ENCODE results near the gene TMPRSS11F.
"Not testable (repeated sequence)": the region's sequence is repeated elsewhere in the genome, so short reads cannot be mapped to it uniquely, and the experiment has no call there.

Gene TMPRSS11F

DNA sequence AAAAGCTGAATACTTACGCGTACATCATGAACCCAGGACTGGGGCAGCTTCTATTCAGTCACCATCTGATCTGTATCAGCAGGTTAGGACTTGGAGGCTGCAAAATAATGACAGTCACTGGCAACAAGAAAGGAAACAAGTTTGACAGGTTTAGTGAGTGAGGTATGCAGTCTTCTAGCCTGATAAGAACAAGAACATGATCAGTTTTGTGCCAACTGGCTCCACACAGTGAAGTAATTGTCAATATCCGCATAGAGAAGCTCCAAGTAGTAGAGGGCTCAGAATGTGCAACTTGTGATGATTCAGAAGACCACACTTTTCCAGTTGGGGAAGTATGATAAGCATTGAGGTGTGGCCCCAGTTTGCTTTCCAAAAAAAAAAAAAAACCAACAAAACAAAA, at the start of gene TMPRSS11F:
TMPRSS11F (minus strand) TSS at position 77 of the 400 bp plus-strand sequence; CDS start at position 28, 49 bp downstream.
- in situ Hi-C loops (cut with MboI; ENCODE audit: low sequenced_read_pairs) = no loop called here

DNA sequence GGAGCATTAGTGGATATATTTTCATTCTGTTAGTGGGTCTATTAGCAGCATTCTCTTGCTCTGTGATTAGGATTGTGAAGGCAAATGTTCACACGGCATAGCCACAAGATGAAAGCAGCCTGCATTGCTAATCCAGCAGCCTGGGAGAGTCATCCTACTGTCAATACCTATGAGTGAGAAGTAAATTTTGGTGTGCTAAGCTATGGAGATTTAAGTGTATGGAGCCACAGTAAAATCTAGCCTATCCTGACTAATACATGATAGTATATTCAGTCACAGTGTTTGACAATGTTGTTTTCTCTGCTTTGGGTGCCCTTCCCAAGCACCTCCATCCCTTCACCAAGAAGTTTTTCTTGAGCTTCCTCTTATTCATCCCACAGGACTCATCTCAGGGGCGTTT, 47.2 kb upstream of the TMPRSS11F start:
- in situ Hi-C loops (cut with MboI; ENCODE audit: low sequenced_read_pairs) = no loop called here

DNA sequence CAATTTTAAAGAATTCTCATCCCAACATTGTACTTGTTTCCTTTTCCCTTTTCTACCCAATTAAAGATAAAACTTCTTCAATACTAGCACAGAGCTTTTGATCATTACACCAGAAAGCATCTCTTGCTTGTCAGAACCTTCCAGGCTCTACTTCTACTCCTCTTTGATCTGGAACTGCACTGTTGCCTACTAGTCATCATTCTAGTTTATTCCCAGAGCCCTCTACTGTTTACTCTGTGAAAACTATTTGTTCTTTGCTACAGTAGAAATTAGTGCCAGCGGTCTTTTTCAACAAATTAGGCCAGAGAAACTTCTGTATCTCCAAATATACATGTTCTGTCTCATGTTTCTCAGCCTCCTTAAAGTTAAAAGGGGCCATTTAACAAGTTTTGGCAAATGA, 46.8 kb upstream of the TMPRSS11F start:
- in situ Hi-C loops (cut with MboI; ENCODE audit: low sequenced_read_pairs) = no loop called here

DNA sequence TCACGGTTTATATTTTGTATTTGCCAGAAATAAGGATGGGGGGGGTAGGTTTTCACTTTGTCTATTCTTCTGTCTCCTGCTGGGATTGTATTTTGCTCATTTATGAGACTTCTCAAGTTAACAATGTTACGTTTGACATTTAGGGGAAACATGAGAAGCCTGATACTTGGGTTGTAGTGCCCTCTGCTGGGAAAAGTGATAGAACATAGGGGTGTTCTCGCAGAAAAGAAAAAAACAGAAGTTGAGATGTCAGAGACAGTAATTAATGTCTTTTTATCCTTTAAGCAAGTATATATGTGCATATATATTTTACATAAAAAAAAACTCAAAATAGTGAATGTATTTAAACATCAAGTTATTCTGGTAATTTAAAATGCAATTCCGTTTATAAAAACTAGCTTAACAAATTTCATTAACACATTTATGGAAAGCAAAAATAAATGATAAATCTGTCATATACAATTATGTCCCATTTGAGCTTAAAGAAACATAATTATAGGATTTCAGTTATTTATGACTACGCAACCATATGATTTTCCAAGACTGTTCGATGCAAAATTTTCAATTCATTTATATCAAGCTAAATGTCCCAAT, 46.0 kb upstream of the TMPRSS11F start:
- in situ Hi-C loops (cut with MboI; ENCODE audit: low sequenced_read_pairs) = no loop called here

DNA sequence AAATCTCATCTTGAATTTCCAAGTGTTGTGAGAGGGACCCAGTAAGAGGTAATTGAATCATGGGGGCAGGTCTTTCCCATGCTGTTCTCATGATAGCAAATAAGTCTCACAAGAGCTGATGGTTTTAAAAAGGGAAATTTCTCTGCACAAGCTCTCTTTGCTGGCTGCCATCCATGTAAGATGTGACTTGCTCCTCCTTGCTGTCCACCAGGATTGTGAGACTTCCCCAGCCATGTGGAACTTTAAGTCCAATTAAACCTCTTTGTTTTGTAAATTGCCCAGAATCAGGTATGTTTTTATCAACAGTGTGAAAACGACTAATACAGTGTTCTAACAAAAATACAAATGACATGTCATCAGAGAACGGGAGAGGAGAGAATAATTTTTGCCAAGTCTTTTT, 44.7 kb upstream of the TMPRSS11F start:
- in situ Hi-C loops (cut with MboI; ENCODE audit: low sequenced_read_pairs) = not testable (repeated sequence)

DNA sequence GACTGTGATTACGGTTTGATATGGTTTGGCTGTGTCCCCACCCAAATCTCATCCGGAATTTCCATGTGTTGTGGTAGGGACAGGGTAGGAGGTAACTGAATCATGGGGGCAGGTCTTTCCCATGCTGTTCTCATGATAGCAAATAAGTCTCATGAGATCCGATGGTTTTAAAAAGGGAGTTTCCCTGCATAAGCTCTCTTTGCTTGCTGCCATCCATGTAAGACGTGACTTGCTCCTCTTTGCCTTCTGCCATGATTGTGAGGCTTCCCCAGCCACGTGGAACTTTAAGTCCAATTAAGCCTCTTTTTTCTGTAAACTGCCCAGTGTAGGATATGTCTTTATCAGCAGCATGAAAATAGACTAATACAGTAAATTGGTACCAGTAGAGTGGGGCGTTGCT, 42.5 kb upstream of the TMPRSS11F start:
- in situ Hi-C loops (cut with MboI; ENCODE audit: low sequenced_read_pairs) = not testable (repeated sequence)

DNA sequence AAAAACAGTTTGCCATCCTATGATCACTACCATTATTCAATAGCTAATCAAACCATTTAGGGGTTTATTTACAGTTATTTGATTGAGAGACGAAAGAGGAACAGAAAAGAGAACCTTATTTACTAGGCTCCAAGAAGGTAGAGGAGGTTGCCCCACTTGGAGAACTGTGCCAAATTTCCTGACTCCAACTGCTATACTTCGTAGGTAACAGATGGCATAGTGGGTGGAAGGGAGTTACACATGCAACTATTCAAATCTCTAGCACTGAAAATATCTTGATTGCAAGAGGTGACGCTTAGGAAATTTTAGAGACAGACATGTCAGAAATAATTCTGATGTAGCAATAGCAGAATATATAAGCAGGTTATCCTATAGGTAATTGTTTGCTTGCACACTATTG, 38.0 kb upstream of the TMPRSS11F start:
- in situ Hi-C loops (cut with MboI; ENCODE audit: low sequenced_read_pairs) = no loop called here

DNA sequence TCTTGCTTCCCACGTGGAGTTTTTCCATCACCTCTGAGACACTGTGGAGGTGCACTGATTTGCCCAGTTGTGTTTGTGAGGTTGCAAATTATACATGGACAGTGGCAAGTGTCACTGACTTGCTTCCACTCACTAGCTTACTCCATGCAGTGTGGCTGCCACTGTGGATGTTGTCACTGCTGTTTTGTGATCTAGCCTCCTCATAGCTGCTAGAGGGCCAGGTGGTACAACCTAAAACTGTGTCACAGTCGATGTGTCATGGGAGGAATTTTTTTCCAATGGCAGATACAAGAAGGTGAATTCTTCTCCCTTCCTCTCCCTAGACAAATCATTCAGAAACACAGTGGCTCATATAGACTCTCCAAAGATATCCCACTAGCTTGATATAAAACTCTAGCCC, 37.5 kb upstream of the TMPRSS11F start:
- in situ Hi-C loops (cut with MboI; ENCODE audit: low sequenced_read_pairs) = no loop called here

DNA sequence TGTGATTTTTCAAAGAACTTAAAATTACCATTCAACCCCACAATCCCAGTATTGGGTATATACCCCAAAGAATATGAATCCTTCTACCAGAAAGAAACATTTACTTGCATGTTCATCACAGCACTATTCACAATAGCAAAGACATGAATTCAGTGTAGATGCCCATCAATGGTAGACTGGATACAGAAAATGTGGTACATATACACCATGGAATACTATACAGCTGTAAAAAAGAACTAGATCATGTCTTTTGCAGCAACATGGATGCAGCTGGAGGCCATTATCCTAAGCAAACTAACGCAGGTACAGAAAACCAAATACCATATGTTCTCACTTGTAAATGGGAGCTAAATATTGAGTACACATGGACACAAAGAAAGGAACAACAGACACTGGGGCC, 34.1 kb upstream of the TMPRSS11F start:
- in situ Hi-C loops (cut with MboI; ENCODE audit: low sequenced_read_pairs) = no loop called here

DNA sequence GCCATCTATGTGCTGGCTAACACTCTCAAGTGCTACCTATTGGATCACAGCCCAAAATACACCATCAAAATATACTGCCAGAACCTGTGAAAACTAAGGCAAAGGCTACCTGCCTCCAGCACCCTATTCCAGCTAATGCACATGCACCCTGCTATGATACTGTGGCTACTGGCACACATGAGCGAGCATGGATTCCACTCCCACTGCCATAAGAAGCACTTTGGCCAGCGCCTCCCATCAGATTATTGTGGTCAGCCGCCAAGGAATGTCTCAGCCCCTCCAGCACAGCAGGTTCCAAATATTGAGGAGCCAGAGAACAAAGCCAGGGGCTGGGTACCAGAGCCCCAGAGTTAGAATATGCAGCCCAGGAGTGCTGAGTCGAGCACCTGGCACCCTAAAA, 32.5 kb upstream of the TMPRSS11F start:
- in situ Hi-C loops (cut with MboI; ENCODE audit: low sequenced_read_pairs) = no loop called here

DNA sequence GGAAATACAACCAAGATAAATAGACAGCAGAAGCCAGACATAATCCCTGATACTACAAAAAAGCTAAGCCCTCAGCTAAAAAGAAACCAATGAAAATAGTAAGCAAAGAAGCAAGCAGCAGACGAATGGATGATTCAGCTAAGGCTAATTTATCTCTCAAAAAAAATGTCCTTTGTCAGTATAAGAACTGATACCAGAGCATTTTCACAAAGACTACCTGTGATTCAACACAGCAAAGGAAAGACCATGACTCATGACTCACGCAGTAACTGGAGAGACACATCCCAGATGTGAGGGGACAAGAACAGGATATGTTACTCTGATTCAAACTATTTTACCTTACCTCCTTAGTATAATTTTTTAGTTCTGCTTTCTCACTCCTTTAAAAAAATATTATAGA, 22.7 kb upstream of the TMPRSS11F start:
- in situ Hi-C loops (cut with MboI; ENCODE audit: low sequenced_read_pairs) = no loop called here

DNA sequence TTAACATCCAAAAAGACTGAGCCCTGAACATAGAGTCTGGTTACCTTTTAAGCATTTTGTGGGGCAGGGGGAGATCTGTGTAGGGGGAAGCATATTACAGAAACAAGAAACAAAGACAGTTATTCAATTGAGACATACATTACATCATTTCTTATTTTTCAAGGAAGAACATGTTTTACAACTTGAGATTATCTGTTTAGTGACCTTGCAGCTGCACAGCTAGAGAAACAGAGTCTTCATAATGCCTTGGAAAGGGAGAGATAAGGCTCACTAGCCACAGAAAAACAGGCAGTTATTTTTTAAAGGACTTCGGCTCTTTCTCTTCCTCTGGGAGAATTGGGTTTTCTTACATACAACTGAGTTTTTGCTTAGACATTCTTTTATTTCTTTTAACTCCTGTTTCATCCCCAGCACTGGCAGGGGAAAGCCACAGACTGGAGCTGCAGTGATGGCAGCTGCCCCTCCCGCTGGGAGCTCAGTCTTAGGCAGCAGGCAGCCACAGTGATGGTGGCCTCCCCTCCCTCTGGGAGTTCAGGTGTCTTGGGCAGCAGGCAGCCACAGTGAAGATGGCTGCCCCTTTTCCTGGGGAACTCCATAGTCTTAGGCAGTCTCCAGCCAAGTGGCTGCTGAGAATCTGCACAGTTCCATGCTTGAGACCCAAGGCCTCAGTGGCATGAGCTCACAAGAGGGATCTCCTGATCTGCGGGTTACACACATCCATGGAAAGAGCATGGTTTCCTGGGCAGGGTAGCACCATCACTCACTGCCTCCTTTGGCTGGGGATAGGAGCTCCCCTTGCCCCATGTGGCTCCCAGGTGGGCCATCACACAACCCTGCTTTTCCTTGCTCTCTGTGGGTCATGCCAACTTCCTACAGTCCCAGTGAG, 19.4 kb upstream of the TMPRSS11F start:
- in situ Hi-C loops (cut with MboI; ENCODE audit: low sequenced_read_pairs) = no loop called here

DNA sequence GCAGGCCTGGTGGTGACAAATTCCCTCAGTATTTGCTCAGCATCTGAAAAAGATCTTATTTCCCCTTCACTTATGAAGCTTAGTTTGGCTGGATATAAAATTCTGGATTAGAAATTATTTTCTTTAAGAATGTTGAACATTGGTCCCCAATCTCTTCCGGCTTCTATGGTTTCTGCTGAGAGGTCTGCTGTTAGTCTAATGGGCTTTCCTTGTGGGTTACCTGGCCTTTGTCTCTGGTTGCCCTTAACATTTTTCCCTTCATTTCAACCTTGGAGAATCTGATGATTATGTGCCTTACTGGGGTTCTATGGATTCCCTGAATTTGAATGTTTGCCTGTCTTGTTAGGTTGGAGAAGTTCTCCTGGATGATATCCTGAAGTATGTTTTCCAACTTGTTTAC, 17.4 kb upstream of the TMPRSS11F start:
- in situ Hi-C loops (cut with MboI; ENCODE audit: low sequenced_read_pairs) = no loop called here

DNA sequence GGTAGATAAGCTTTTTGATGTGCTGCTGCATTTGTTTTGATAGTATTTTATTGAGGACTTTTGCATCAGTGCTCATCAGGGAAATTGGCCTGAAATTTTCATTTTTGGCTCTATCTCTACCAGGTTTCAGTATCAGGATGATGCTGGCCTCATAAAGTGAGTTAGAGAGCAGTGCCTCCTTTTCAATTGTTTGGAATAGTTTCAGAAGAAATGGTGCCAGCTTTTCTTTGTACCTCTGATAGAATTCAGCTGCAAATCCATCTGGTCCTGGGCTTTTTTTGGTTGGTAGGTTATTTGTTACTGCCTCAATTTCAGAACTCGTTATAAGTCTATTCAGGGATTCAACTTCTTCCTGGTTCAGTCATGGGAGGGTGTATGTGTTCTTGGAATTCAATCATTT, 15.6 kb upstream of the TMPRSS11F start:
- in situ Hi-C loops (cut with MboI; ENCODE audit: low sequenced_read_pairs) = no loop called here

DNA sequence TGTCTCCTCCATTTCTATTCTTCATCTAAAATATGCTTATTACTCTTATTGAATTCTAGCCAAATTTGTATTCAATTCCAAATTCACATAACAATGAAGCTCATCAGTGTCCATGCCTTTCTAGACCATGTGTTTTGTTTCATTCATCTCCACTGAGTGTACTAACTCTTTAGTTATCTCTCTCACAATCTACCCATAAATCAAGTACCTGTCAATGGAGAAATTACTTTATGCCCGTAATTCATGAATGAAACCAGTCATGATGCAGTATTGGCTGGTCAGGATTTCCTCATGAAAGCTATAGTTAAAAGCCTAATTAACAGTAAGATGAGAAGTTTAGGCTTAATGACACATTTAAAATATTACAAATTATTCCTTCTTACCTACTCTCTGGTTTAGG, 12.2 kb upstream of the TMPRSS11F start:
- in situ Hi-C loops (cut with MboI; ENCODE audit: low sequenced_read_pairs) = no loop called here

DNA sequence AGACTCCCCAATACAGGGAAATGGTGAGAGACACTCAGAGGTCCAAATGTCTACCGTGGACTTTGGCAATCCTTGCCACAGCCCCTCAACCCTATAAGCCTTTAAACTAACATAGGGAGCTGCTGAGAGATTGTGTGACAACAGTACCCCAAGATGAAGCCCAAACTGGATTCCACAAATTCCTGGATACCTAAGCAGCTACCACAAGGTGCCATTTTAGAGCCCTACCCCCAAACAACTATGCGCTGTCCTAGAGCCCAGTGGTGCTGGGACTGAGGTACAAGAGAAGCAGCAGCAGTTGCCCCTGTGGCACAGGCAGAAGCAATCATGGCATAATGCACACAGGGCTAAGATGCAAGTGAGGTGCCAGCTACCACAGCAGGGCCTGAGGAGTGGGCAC, 2.7 kb upstream of the TMPRSS11F start:
- in situ Hi-C loops (cut with MboI; ENCODE audit: low sequenced_read_pairs) = no loop called here

DNA sequence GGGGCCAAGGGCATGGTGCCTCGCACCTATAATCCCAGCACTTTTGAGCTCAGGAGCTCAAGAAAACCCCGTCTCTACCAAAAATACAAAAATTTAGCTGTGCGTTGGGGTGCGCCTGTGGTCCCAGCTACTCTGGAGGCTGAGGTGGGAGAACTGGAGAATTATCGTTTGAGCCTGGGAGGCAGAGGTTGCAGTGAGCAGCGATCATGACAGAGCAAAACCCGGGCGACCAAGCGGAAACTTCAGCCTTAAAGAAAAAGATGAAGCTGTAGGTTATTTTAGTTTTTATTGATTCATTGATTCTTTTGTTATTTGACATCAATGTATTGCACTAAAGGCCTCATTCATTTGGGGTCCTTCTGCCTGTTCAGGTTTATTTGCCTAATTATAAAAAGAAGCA, 5.4 kb downstream of the TMPRSS11F start:
- in situ Hi-C loops (cut with MboI; ENCODE audit: low sequenced_read_pairs) = no loop called here

DNA sequence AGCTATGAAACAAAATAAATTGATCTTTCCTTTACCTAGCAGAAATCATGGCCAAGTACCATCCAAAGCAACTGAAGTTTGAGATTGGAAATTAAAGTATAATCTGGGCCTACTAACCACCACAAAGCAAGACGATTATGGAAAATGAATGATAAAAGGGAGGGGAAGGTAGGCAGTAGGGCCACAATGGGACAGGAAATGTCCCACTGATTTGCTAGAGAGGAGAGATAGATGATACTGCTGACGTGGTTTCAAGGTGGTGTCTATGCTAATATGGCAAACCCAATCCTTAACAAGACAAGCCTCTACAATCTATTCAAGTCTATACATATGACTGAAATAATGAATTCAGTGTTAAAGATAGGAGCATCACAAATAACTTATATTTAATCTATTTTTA, 6.1 kb downstream of the TMPRSS11F start:
- in situ Hi-C loops (cut with MboI; ENCODE audit: low sequenced_read_pairs) = no loop called here

DNA sequence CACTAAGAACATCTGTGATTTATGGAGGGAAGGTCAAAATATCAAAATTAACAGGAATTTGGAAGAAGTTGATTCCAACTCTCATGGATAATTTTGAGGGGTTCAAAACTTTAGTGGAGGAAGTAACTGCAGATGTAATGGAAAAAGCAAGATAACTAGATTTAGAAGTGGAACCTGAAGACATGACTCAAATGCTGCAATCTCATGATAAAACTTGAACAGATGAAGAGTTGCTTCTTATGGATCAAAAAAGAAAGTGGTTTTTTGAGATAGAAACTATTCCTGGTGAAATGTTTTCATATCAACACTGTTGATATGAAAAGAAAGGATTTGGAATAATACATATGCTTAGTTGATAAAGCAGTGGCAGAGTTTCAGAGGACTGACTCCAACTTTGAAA, 9.7 kb downstream of the TMPRSS11F start:
- in situ Hi-C loops (cut with MboI; ENCODE audit: low sequenced_read_pairs) = no loop called here

DNA sequence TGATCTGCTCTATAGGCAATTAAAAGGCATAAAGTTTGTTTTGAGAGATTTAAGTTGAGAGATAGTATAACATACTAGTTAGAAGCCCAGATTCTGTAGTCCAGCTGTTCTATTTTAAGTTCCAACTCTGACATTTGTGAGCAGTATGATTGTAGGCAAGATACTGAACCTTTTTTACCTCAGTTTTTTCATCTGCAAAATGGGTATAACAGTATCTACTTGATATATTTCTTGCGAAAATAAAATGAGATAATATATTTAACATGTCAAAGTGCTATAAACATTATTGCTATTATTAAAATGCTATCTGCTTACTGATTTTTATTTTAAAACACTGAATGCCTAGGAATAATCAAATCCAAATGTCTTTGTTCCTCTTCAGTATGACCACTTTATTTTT, 19.2 kb downstream of the TMPRSS11F start:
- in situ Hi-C loops (cut with MboI; ENCODE audit: low sequenced_read_pairs) = no loop called here

DNA sequence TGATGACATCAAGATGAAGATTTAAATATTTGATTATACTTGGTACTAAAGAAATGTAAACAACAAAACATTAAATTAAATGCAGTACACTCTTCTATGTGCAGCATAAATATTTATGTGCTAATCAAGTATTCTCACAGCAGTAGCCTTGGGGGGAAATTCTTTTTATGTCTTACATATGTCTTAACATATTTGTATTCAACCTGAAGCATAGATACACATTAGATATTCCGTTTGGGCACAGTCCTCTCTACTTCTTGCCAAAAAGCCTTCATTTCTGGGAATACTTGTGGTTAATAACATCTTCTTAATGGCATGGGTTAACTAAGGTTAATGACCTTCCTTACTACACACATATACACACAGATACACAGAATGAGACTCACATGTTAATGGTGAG, 19.8 kb downstream of the TMPRSS11F start:
- in situ Hi-C loops (cut with MboI; ENCODE audit: low sequenced_read_pairs) = no loop called here

DNA sequence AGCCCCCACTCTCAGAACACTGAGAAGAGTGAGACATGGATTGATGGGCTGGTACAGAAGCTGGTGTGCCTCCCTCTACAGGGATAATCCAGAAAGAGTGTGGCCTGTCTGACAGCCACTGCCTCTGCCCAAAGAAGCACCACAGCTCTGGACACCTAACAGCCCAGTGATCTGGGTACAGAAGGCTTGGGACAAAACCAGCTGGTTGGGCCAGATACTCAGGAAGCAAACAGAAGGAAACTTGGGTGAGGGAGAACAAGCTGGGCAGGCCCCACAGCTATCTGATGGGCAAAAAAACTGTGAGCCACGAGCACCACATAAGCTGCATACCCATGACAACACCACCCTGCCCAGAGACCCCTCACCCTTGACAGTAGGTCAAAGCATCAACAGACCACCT, 46.9 kb downstream of the TMPRSS11F start:
- in situ Hi-C loops (cut with MboI; ENCODE audit: low sequenced_read_pairs) = no loop called here

DNA sequence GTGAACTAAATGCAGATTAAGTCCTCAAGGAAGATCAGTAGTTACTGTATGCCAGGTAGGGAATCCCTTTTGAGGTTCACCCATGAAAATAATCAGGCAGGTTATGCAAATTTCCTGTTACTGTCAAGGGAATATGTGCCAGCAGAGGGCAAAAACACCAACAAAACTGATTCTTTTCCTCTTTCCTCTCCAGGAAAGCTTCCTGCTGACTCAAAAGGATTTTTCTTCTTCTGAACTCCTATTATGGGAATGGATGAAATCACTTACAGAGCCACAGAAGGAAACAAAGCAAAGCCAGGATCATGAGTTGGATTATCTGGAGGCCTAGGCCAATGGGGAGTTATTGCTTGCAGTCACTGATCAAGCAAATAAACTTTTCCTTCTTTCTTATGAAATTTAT, 49.7 kb downstream of the TMPRSS11F start:
- in situ Hi-C loops (cut with MboI; ENCODE audit: low sequenced_read_pairs) = no loop called here
